HG02571 (cell line): ENCODE results near the gene POLR2A.

Experiments
- ATAC-seq: cut with Tn5 transposase; IDR thresholded peaks from one replicate; pipeline ENCODE4 v1.9.1; 2021; ENCODE audit warnings: mild to moderate bottlenecking, moderate library complexity; ENCODE audit not compliant: unreplicated experiment

Gene POLR2A

GRCh38 chr17:7502171-7502847 is 18.1 kb downstream of the POLR2A start:
- ATAC-seq = no peak

- no peak for ATAC-seq
Observed at GRCh38 chr17:7502987-7503386, 18.8 kb downstream of the POLR2A start.

GRCh38 chr17:7503521-7503920 is 19.4 kb downstream of the POLR2A start:
- ATAC-seq = no peak

DNA sequence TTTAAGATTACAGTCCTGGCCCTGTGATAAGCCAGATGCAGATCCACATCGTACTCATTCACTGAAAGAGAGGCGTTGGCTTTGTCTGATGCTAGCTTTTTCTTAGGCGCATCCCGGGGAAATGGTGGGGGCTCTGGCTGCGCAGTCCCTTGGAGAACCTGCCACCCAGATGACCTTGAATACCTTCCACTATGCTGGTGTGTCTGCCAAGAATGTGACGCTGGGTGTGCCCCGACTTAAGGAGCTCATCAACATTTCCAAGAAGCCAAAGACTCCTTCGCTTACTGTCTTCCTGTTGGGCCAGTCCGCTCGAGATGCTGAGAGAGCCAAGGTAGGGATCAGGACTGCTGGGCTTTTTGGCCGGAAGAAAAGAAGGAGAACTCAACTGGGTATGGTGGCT is 24.0 kb downstream of the POLR2A start:
- ATAC-seq = no peak

- ATAC-seq = no peak
Observed at GRCh38 chr17:7508846-7509245, 24.7 kb downstream of the POLR2A start.

DNA sequence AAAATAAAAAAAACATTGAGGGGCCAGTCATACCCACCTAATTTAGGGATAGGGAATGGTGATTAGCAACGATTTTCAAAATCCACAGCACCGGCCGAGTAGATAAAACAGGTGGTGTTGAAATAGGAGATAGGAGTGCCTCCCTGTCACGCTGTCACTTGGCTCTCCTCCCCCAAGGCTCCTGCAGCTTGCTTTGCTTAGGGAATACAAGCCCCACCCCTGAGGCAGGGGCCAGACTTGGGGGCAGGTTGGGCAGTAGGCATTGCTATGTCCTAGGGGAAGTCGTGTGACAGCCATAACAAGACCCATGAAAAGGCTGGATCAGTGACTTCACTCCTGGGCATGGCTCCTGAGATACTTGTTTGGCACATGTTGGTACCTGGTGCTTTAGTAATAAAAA is 25.8 kb downstream of the POLR2A start:
- ATAC-seq = no peak

DNA sequence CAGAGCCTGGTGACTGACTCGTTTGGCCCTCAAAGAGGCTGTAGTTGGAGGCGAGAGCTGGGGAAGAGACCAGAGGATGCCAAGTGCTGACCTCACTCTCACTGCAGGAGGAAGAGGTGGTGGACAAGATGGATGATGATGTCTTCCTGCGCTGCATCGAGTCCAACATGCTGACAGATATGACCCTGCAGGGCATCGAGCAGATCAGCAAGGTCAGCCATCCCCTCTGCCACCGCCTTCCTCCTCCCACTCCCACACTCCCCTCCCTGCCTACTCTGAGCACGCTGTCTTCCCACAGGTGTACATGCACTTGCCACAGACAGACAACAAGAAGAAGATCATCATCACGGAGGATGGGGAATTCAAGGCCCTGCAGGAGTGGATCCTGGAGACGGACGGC is 26.9 kb downstream of the POLR2A start:
- ATAC-seq = no peak

DNA sequence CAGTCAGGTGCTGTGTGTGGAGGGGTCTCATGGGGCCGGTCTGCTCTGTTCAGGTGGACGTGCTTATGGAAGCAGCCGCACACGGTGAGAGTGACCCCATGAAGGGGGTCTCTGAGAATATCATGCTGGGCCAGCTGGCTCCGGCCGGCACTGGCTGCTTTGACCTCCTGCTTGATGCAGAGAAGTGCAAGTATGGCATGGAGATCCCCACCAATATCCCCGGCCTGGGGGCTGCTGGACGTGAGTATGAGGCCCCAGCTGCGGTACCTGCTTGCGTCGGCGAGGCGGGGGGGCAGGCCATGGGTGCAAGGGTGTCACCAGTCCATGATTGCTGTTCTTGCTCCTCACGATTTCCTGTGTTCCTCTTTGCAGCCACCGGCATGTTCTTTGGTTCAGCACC is 27.9 kb downstream of the POLR2A start:
- no peak for ATAC-seq

DNA sequence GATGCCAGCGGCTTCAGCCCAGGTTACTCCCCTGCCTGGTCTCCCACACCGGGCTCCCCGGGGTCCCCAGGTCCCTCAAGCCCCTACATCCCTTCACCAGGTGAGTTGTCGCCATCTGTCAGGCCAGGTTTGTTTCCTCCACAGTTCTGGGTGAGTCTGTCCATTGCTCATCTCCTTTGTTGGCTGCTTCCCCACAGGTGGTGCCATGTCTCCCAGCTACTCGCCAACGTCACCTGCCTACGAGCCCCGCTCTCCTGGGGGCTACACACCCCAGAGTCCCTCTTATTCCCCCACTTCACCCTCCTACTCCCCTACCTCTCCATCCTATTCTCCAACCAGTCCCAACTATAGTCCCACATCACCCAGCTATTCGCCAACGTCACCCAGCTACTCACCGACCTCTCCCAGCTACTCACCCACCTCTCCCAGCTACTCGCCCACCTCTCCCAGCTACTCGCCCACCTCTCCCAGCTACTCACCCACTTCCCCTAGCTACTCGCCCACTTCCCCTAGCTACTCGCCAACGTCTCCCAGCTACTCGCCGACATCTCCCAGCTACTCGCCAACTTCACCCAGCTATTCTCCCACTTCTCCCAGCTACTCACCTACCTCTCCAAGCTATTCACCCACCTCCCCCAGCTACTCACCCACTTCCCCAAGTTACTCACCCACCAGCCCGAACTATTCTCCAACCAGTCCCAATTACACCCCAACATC is 28.8 kb downstream of the POLR2A start:
- no peak for ATAC-seq

DNA sequence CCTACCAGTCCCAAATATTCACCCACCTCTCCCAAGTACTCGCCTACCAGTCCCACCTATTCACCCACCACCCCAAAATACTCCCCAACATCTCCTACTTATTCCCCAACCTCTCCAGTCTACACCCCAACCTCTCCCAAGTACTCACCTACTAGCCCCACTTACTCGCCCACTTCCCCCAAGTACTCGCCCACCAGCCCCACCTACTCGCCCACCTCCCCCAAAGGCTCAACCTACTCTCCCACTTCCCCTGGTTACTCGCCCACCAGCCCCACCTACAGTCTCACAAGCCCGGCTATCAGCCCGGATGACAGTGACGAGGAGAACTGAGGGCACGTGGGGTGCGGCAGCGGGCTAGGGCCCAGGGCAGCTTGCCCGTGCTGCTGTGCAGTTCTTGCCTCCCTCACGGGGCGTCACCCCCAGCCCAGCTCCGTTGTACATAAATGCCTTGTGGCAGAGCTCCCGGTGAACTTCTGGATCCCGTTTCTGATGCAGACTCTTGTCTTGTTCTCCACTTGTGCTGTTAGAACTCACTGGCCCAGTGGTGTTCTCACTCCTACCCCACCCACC is 29.8 kb downstream of the POLR2A start:
- ATAC-seq = no peak

GRCh38 chr17:7515911-7516610 is 31.9 kb downstream of the POLR2A start:
- no peak for ATAC-seq

DNA sequence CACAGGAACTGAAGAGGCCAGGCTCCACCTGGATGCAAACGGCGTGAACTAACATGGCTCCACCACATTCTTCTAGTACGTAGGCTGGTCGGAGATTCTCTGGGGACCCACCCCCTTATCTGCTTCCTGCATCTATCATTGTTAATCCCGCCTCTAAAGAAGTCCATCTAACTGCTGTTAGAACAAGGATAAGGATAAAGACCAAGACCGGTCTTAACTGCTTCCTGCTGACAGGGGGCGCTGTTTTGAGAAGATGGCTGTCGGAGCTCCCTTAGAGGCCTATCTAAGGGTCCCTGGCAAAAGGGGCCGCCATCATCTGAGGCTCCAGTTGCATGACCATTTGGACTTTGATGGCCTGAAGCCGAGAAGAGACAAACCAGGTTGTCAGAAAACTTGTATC is 38.9 kb downstream of the POLR2A start:
- no peak for ATAC-seq

- no peak for ATAC-seq
Observed at GRCh38 chr17:7528842-7529241, 44.7 kb downstream of the POLR2A start.

DNA sequence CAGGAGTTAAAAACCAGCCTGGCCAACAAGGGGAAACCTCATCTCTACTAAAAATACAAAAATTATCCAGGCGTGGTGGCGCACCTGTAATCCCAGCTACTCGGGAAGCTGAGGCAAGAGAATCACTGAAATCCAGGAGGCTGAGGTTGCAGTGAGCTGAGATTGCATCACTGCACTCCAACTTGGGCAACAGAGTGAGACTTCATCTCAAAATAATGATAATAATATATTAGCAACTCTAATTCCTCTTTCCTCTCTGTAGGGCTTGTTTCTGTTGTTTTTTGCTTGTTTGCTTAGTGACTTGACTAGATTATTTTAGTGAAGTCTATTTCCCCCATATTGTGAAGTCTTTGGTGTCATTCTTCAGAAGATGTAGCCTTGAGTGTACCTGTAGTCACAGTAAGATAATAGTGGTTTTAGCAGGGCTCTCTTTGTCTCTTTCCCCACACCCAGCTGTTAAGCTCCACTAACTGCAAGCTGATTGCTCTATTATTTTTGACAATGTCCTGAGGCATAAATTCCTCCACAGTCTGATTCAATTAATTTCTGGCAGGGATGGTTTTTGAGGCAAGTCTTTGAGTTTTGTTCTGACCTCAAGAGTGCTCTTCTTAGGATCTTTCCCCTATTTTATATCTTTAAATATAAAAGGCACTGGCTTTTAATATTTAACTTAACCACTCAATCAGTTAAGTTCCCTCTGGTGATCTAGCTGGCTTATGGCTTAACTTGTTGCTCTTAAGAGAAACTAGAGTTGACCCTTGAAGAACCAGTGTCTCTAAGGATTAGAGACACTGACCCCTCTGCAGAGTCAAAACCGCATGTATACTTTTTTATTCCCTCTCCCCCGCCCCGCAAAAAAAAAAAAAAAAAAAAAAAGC is 46.1 kb downstream of the POLR2A start:
- ATAC-seq = no peak

DNA sequence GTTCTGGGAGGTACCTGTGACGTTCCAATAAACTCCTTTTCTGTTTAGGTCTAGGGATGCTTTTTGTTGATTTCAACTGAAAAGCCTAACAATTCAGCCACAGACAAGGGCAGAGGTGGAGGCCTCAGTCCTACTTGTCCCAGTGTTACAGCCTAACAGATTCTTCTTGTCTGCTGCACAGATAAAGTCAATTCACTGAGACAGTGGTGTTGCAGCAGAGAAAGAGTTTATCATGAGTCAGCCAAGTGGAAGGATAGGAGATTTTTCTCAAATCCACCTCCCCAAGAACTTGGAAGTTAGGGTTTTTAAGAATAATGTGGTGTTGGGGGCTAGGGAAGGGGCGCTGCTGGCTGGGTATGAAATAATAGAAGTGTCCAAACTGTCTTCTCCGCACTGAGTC is 53.9 kb downstream of the POLR2A start:
- no peak for ATAC-seq

DNA sequence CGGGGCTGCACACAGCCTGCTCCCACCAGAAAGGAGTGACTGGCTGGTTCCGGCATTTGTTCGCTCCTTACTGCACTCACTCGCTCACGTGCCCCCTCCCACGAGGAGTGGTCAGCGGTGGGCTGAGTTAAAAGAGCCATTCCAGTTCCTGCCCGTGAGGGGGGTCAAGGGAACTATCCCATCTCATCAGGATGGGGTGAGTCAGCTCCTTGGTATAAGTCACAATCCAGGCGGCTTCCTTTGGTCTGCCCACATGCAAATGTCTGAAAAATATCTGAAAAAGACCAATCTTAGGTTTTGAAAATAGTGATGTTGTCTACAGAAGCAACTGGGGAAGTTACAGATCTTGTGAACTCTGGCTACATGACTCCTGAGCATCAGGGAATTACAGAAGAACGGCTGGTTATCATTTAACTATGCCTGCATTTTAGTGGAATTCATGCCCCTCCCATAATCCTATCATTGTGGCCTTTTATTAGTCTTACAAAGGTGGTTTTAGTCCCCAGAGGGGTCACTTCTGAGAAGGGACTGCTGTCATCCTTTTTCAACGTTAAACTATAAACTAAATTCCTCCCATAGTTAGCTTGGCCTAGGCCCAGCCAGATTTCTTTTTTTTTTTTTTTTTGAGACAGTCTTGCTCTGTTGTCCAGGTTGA is 54.9 kb downstream of the POLR2A start:
- ATAC-seq = no peak

DNA sequence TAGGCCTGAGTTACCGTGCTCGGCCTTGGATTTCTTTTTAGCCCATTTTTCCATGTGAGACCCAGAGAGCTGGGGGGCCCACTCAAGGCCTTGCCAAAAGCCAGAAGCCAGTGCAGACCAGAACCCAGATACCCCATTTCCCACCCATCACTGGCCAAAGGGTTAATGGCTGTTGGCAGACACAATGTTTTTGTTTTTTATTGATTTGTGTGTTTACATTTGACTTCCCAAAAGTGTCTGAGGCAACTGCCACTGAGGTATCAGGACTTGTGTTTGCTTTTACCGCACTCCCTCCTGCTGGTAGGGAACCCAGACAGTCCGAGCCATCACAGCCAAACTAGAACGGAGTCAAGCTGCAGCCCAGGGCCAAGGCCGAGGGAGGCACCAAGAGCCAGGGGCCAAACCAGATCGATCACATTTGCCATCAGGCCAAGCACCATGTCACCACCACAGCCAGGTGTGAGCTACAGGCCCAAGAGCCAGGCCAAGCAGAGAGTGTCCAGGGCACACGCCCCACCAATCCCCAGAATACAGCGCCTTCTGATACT is 57.0 kb downstream of the POLR2A start:
- no peak for ATAC-seq

- no peak for ATAC-seq
Observed at GRCh38 chr17:7544911-7545310, 60.7 kb downstream of the POLR2A start.

DNA sequence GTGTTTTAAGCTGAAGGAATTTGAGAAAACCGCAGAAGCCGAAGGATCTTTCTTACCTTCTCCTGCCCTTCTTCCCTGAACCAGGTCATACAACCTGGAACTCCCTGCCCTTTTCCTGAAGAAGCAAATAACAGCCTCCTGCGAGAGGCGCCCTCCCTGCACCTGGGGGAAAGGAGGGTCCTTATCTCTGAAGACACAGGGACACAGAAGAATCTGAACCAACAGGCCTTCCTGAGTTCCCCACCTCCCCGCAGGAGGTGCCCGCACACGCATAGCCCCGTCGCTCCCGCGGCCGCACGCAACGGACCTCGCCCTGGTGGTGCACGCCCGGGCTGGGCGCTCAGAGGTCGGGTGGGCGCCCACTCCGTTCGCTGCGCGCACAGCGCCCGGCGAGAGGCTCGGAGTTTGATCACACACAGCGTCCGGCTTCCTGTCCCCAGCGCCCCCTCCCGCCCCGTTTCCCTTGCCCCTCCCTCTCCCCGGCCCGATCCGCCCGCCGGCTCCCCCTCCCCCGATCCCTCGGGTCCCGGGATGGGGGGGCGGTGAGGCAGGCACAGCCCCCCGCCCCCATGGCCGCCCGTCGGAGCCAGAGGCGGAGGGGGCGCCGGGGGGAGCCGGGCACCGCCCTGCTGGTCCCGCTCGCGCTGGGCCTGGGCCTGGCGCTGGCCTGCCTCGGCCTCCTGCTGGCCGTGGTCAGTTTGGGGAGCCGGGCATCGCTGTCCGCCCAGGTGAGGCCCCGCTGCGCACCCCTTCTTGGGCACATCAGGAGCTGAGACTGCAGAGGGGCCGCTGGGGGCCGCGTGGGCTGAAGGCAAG is 64.6 kb downstream of the POLR2A start, which contains the start of gene TNFSF12:
TNFSF12 (plus strand) TSS at position 474 of the 816 bp plus-strand sequence; CDS start at position 570, 96 bp downstream.
- ATAC-seq = no peak
